EL (cell line): Measurements from ENCODE around the gene TET1.
A peak's percentile ranks its signal among the peaks of the same experiment; 100 is the strongest.
"Not testable (repeated sequence)": the region's sequence is repeated elsewhere in the genome, so short reads cannot be mapped to it uniquely, and the experiment has no call there.

Source experiments
- DNase-seq: peaks from one replicate; pipeline ENCODE4 v3.0.0-alpha.2; 2016

Gene TET1

DNA sequence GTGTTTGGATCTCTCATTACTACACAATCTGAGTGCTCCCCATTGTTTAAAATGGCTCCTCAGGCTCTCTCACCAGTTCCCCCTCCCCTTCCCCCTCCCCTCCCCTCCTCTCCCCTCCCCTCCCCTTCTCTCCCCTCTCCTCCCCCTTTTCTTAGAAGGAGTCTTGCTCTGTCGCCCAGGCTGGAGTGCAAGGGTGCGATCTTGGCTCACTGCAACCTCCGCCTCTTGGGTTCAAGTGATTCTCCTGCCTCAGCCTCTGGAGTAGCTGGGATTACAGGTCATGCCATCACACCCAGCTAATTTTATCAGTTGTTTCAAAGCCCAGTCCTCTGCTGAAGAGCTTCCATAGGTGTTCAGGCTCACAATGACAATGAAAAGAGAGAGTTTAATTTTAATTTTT lies 157.3 kb downstream of the TET1 start:
- DNase-seq, result no peak

GRCh38 chr10:68720793-68721672 lies 160.9 kb downstream of the TET1 start, which contains the start of gene CCAR1:
TSS of gene CCAR1 (plus strand) at chr10:68721239. CDS start at chr10:68722505, 1,266 bp downstream.
- DNase-seq, result peak; percentile 99

- peak; percentile 6 for DNase-seq
Measured at GRCh38 chr10:68721673-68722335, 161.7 kb downstream of the TET1 start.

GRCh38 chr10:68725016-68725415 lies 164.9 kb downstream of the TET1 start:
- DNase-seq, result no peak

GRCh38 chr10:68727146-68727545 lies 167.0 kb downstream of the TET1 start:
- DNase-seq, result no peak

DNA sequence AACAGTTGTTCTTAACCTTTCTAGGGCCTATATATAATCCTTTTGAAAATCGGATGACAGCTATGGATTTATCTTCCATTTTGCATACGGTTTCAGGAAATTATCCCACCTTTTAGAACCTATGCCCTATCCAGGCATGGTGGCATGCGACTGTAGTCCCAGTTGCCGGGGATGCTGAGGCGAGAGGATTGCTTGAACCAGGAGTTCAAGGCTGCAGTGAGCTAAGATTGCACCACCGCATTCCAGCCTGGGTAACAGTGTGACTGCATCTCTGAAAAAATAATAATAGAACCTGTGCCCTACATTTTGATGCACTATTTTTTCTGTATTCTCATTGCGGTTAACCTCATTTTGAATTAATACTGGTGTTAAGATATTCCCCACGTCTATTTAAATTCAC lies 172.5 kb downstream of the TET1 start:
- no peak for DNase-seq

DNA sequence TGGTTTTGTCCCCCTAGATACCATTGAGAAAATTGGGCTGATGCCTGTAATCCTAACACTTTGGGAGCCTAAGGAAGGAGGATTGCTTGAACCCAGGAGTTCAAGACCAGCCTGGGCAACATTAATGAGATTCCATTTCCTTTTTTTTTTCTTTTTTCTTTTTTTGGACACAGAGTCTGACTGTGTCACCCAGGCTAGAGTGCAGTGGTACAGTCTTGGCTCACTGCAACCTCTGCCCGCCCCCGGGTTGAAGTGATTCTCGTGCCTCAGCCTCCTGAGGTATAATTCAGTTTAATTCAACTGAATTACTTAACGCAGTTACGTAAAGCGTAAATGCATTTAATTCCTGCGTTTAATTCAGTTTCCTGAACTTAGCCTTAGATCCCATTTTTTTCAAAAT lies 174.2 kb downstream of the TET1 start:
- no peak for DNase-seq

- DNase-seq, result no peak
Measured at GRCh38 chr10:68735119-68735518, 175.0 kb downstream of the TET1 start.

GRCh38 chr10:68735739-68736138 lies 175.6 kb downstream of the TET1 start:
- DNase-seq, result not testable (repeated sequence)

GRCh38 chr10:68740676-68741075 lies 180.5 kb downstream of the TET1 start:
- DNase-seq, result not testable (repeated sequence)

DNA sequence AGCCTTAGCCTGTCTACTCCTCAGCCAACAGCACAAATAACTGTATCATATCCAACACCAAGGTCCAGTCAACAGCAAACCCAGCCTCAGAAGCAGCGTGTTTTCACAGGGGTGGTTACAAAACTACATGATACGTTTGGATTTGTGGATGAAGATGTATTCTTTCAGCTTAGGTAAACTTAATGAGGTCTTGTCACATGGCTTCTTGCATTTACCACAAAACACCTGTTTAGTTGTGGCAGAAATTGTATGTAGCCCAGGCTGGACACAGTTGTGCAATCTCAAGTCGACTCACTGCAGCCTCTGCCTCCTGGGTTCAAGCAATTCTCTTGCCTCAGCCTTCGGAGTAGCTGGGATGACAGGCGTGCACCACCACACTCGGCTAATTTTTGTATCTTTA lies 182.3 kb downstream of the TET1 start:
- no peak for DNase-seq
